Neural crest cell (in vitro differentiated cells): ENCODE measurements around the gene DDA1. TPM values are rescaled to one million over a fixed set of nuclear protein-coding genes. Genes with fewer than 3 reads are reported as not detected.

Experiments
- DNase-seq: peaks from one replicate; pipeline ENCODE4 v3.0.0; 2021; ENCODE audit warnings: low read depth, mixed read lengths, low spot score
- H3K27ac Mint-ChIP-seq: one replicate; pipeline ENCODE4 v1.8.0; 2021; ENCODE audit warnings: mild to moderate bottlenecking, mixed read lengths; ENCODE audit not compliant: unreplicated experiment
- H3K27me3 Mint-ChIP-seq: 2 replicates; pipeline ENCODE4 v1.8.0; 2021; ENCODE audit warnings: low read depth, mild to moderate bottlenecking, mixed read lengths
- H3K36me3 Mint-ChIP-seq: 2 replicates; pipeline ENCODE4 v1.8.0; 2021; ENCODE audit warnings: low read depth, mild to moderate bottlenecking, mixed read lengths
- H3K4me1 Mint-ChIP-seq: 2 replicates; pipeline ENCODE4 v1.8.0; 2021; ENCODE audit warnings: mixed read lengths
- H3K4me3 Mint-ChIP-seq: one replicate; pipeline ENCODE4 v1.8.0; 2021; ENCODE audit warnings: mild to moderate bottlenecking, mixed read lengths
- H3K9me3 Mint-ChIP-seq: 2 replicates; pipeline ENCODE4 v1.8.0; 2021; ENCODE audit warnings: mixed read lengths
- CTCF ChIP-seq: fragments of 200-600 bp; sonication (generic); conservative IDR thresholded peaks from 2 replicates; pipeline ENCODE4 v1.5.0; 2021; ENCODE audit warnings: antibody characterized with exemption, mild to moderate bottlenecking
- total RNA-seq: library from RNA; stranded (reverse); gene quantifications from 2 replicates; pipeline ENCODE4 v1.2.1, GENCODE V29; 2021

Gene DDA1
- total RNA-seq, 1 donor from 2014 or later, result 44.9 TPM

GRCh38 chr19:17285415-17286135, 23.8 kb upstream of the DDA1 start:
- no peak overlapping the region for H3K27ac Mint-ChIP-seq
- no peak for TF ChIP-seq CTCF
- no peaks in the 10 kb centered on the region for H3K36me3 Mint-ChIP-seq

GRCh38 chr19:17286263-17286662, 23.1 kb upstream of the DDA1 start:
- no peak for DNase-seq
- H3K36me3 Mint-ChIP-seq, result no peaks in the 10 kb centered on the region
- no peak overlapping the region for H3K27ac Mint-ChIP-seq
- H3K27me3 Mint-ChIP-seq, result peaks cover 16% of the 10 kb centered on the region
- TF ChIP-seq CTCF, result no peak
- H3K4me3 Mint-ChIP-seq, result no peak overlapping the region
- H3K4me1 Mint-ChIP-seq, result peaks cover 9% of the 10 kb centered on the region
- no peaks in the 10 kb centered on the region for H3K9me3 Mint-ChIP-seq

More at GRCh38 chr19:17285415-17286135, 23.8 kb upstream of the DDA1 start:
- Mint-ChIP-seq H3K9me3 (no peaks in the 10 kb centered on the region), H3K4me1 (peaks cover 9% of the 10 kb centered on the region), H3K4me3 (no peak overlapping the region), H3K27me3 (peaks cover 20% of the 10 kb centered on the region)
- no peak for DNase-seq

- H3K27ac Mint-ChIP-seq, result no peak overlapping the region
- no peak for DNase-seq
These were observed 22.6 kb upstream of the DDA1 start for GRCh38 chr19:17286752-17287151.

GRCh38 chr19:17289489-17289888, 19.9 kb upstream of the DDA1 start:
- Mint-ChIP-seq H3K27me3 (peaks cover 6% of the 10 kb centered on the region), H3K9me3 (no peaks in the 10 kb centered on the region), H3K36me3 (no peaks in the 10 kb centered on the region), H3K27ac (no peak overlapping the region), H3K4me3 (peak overlapping the region; percentile 72), H3K4me1 (peaks cover 12% of the 10 kb centered on the region)
- peak; percentile 78 for DNase-seq
- TF ChIP-seq CTCF, result no peak

More at GRCh38 chr19:17286752-17287151, 22.6 kb upstream of the DDA1 start:
- Mint-ChIP-seq H3K4me1 (peaks cover 10% of the 10 kb centered on the region), H3K27me3 (peaks cover 13% of the 10 kb centered on the region), H3K4me3 (no peak overlapping the region), H3K36me3 (no peaks in the 10 kb centered on the region), H3K9me3 (no peaks in the 10 kb centered on the region)
- no peak for TF ChIP-seq CTCF

DNA sequence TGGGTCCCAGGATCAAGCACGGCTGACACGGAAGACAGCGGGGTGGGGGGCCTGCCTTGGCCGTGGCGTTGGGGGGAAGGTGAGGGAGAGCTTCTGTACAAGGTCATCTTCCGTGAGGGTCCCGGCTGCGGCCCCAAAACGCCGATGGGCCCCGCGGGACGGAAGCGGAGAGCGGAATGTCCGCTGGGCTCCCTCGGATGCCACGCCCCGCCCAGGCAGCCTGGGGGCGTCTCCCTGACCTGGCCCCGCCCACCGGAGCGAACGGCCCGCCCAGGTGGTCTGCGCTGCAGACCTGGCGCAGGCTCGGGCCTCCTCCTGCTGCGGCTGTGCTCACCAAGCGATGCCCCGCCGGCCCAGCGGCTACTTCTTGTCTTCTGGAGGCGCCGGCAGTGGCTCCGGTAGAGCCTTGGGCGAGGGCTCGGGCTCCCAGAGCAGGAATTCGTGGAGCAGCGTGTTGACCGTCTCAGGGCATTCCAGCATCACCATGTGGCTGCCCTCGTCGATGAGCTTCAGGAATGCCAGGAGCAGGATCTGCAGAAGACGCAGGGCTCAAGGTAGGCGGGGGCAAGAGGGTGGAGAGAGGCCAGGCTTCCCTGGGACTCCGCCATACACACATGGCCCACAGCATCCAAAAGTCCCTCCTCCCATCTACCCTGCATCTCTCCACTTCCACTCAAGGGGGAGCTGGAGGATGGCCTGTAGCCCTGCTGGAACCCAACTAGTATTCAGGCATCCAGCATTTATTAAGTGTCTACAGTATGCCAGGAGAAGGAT, 16.9 kb upstream of the DDA1 start:
- H3K27ac Mint-ChIP-seq, result peak overlapping the region; percentile 27
- TF ChIP-seq CTCF, result peak; percentile 71

More for the DNA sequence above, 16.9 kb upstream of the DDA1 start:
- no peaks in the 10 kb centered on the region for H3K9me3 Mint-ChIP-seq
- H3K4me3 Mint-ChIP-seq, result peak overlapping the region; percentile 90
- peaks cover 4% of the 10 kb centered on the region for H3K36me3 Mint-ChIP-seq
- peaks cover 12% of the 10 kb centered on the region for H3K4me1 Mint-ChIP-seq
- peak; percentile 76 for DNase-seq
- peaks cover 6% of the 10 kb centered on the region for H3K27me3 Mint-ChIP-seq
